ENCODE measurements around the gene SCAMP4.
"Not testable (repeated sequence)": the region's sequence is repeated elsewhere in the genome, so short reads cannot be mapped to it uniquely, and the experiment has no call there.

Gene SCAMP4

DNA sequence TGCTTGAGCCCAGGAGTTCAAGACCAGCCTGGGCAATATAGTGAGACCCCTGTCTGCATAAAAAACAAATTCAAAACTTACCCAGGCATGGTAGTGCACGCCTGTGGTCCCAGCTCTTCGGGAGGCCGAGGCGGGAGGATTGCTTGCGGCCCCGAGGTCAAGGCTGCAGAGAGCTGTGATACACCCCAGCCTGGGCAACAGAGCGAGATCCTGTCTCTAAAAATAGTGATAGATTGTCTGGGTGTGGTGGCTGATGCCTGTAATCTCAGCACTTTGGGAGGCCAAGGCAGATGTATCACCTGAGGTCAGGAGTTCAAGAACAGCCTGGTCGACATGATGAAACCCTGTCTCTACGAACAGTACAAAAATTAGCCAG, 37.9 kb upstream of the SCAMP4 start:
- DNase-seq = no peak

DNA sequence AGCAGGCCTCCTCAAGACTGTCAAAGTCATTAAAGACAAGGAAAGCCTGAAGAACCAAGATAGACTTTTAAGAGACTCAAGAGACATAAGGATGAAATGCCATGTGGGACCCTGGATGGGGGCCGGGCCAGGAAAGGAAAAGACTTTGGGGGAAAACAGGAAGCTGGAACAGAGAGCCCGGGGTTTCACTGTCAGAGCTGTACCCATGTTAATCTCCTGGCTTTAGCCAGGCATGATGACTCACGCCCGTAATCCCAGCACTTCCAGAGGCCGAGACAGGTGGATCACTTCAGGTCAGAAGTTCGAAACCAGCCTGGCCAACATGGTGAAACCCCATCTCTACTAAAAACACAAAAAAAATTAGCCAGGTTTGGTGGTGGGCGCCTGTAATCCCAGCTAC, 36.2 kb upstream of the SCAMP4 start:
- no peak for DNase-seq

DNA sequence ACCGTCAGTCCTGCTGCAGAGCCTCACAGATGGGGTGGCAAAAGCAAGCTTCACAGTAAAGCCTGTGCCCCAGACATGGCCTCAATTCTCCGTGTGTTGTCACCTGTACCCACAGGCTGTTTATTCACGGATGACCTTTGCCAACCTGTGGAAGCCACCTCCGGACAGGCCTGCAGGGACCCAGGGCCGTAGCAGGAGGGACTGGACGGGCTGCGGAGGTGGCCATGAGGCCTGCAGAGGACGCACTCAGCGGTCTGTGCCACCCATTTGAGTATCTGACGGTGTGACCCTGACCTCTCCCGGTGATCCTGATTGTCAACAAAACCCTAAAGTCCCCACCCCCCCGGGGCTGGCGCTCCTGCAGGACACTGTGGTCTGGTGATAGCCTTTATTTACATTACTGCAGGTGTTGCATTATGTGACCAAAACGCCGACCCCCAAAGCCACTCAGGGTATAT, 34.0 kb upstream of the SCAMP4 start:
- no peak for DNase-seq

DNA sequence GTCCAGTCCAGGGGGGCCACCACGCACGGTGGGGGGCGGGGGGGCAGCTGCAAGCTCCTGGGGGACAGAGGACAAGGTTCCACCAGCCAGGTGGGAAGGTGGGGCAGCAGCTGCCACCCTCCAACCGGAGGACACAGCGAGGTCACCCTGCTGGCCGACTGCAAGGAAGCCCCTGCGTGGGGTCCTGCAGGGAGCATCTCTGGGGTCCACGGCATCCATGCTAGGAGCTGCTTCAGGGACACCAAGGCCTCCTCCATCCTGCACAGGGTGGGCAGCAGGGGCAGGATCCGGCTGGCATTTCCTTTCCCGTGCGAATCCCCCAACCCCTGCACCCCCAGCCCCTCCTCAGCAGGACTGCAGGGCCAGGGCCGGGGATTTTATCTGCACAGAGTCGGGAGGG, 33.6 kb upstream of the SCAMP4 start:
- no peak for DNase-seq

DNA sequence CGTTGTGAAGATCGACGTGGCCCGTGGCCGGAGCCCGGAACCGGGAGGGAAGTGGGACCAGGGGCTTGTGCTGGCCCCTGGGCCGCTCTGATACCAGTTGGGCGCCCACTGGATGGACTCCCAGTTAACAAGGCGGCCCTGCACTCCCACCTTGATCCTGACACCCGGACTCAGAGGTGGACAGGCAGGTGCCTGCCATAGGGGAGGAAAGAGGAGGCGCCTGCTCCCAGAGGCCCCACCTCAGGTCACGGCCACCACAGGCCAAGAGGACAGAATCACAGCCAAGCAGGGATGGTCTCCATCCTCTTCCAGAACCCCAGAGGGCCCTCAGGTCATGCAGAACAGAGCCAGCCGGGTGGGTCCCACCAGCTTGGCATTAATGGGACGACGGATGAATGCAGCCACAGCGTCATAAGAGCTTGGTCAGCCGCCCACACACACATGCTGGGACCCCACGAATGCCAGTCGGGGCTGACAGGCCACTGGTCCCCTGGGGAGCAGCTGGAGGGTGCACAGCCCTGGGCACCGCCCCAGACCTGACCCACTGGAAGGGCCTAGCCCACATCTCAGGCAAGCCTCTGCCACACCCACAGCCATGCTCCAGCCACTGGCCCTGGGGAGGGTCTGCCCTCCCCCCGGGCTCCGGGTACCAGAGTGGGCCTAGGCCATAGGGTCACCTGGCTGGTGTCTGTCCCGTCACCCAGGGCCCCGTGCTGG, 32.2 kb upstream of the SCAMP4 start:
- DNase-seq = no peak

DNA sequence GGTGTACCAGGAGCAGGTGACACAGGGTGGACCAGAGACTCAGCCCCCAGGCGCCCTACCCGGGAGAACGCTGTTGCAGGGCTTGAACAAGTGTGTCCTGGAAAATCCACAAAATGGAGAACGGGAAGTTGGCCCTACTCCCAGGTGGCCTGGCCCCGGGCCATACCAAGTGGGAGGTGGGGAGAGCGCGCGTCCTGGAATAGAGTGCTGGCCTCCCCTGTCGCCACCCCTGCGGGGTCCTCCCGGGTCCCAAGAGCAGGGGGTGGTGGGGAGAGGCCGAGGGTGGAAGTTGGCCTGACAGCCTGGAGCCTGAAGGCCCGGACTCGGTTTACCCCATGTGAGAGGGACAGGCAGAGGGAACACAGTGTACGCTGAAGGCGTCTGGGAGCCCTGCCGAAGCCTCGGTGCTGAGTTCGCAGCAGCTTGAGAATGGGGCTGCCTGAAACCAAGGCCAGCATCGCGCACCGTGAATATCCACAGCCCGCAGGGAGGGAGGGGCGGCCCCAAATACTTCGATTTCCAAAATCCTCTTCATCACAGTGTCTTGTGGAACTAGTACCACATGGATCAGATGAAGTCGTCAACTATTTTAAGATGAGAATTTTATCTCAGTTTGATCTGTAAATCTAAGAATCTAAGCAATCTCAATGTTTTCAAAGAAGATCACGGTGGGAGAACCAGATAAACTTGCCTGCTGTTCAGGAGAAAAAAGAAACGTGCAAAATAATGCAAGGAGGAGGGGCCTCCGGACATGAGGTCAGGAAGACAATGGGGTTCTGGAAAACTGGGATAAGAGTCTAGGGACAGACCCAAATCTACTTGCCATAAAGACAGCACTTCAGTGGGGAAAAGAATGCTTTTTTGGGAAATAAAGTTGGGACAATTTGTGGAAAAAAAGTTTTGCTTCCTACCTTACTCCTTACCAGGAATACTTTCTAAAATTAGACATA, 31.4 kb upstream of the SCAMP4 start:
- peak; percentile 82 for DNase-seq

DNA sequence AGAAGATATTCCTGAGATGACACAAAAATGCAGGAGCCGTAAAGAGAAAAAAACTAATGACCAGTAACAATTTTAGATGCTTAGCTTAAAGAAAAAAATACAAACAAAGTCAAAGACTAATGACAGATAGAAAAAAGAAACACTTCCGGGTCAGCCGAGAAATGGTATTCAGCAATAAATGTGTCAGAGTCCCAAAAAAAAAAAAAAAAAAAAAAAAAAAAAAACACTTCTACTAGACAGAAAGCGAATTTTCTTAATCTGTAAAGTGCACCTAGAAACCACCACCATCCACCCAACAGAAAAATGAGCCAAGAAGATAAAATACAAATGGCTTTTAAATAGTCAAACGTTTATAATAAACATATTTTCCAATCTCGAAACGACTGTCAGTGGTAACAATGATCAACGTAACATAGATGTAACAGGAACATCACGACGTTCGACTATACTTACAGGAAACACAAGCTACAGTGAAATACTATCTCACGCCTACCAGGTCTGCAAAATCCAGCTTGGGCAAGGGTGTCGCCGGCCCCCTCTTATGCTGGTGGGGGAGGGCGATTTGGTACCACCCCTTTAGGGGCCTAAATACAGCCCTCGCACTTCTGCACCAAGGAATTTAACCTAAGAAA, 30.5 kb upstream of the SCAMP4 start:
- DNase-seq = peak; percentile 53

DNA sequence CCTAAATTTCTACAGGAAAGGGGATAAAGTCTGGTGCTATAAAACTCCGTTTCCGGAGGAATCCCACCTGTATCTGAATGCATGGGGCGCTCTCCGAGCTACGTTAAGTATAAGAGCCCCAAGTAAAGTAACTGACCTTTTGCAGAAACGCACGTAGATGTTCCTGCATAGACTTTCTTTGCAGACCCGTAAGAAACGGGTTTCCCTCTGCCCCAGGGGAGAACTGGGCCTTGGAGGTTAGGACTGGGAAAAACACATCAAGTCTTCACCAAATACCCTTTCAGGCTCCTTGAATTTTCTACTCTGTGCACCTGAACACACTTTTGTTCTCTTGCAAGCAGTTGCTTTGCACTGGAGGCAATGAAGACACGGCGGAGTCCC, 29.9 kb upstream of the SCAMP4 start:
- DNase-seq = not testable (repeated sequence)

DNA sequence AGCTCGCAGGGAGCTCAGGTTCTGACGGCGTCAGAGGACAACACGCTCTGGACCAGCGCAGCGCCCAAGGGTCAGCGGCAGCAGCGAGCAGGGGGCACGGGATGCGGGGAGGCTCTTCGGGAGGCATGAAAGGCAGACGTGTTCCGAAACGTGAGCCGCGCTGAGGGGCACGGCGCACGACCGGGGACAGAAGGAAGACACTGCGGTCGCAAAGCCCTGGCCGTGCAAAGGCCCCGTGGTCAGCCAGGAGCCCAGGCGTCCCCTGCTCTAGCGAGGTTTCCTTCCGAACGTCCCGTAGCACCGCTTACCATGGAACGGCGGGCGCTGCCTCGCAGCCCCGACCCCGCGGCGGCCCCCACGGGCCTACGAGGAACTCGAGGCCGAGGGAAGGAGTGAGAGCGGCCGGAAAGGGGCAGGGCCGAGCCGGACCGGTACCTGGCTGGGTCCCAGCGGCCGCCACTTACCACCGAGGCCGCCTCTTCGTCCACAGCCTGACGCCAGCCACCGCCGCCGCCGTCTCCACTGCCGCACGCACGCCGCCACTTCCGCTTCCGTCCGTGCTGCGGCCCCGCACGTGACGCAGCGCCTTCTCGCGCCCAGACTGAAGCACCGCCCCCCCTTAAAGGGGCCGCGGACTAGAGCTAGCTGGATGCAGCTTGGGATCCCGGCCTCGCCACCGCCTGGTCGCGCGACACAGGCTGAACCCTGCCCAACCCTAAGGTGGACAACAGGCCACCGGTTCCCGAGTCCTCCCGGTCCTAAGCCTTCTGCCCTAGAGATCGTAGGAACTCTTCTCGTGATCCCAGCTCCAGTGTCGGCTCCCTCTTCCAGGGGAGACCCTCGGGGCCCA, 29.3 kb upstream of the SCAMP4 start:
- peak; percentile 94 for DNase-seq

DNA sequence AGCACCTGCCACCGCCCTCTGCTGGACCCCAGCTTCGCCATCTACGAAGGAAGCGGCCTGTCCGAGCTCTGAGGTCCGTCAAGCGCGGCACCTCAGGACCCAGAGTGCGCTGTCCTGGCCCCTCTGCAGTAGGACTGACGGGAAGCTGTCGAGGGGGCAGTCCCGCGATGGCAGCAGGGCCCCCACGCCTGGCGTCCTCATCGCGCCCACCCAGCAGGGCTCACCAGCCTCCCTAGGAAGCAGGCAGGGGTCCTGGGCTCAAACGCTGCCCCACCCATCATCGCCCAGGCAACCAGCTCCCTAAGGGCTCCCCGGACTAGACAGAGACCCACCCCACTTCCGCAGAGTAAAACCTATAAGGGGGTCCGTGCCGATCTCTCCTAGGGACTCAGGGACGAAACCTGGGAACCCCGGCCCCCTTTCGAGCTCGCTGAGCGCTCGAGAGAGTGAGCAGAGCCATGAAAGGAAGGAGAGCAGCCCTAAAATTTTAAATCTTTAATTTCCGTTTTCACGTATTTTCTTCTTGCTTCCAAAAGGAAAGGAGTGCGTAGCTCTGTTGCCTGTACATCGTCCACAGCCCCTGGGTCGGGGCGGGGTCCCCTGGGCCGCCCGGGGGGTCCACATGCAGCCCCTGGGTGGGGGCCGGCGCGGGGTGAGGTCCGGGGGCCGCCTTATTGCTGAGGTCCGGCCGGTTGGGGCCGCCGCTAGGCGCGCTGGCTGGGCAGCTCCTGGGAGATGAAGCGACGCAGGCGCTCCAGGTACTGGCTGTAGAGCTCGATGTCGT, 28.5 kb upstream of the SCAMP4 start:
- DNase-seq = not testable (repeated sequence)

DNA sequence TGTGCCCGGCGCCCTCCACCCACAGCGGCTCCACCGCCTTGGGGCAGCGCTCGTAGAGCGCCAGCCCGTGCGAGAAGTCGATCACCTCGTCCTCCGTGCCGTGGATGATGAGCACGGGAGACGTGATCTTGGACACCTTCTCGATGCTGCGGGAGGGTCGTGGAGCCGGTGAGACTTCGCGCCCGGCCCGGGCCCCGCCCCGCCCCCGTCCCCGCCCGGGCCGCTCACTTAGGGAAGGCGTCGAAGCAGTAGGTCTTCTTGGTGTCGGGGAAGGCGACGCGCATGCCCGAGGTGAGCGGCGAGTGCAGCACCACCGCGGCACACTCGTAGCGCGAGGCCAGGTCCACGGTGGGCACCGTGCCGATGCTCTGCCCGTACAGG, 27.9 kb upstream of the SCAMP4 start:
- DNase-seq = not testable (repeated sequence)

DNA sequence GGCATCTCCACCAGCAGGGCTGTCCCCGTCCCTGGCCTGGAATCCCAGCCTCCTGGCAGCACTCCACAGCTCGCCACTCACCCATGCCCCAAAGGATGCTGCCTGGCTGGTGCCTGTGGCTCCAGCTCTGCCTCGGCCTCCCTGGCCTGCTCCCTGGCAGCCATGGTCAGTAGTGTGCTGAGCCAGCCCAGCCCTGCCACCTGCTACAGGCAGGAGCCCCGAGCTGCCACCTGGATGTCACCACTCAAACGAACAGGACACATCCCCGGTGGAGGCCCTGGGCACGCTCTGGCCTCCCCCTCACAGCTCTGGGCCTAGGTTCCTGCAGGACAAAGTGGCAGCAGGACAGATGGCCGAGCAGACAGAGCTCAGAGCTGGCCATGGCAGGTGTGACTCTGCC, 26.6 kb upstream of the SCAMP4 start:
- not testable (repeated sequence) for DNase-seq

DNA sequence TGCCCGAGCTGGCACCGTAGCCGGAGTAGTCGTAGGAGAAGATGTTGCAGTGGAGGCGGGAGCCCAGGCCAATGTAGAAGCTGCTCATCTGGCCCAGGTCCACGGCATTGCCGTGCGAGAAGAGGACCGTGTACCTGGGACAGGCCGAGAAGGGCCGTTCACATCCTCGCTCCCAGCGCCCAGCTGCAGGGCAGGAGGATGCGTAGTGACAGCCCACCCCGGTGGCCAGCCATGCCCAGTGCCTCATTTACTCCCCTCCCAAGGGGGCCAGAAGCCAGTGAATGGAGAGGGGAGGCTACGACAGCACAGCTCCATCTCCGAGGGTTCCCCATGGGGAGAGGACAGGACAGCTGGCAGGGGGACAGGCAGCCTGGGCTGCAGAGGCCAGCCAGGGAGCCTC, 25.2 kb upstream of the SCAMP4 start:
- DNase-seq = not testable (repeated sequence)

DNA sequence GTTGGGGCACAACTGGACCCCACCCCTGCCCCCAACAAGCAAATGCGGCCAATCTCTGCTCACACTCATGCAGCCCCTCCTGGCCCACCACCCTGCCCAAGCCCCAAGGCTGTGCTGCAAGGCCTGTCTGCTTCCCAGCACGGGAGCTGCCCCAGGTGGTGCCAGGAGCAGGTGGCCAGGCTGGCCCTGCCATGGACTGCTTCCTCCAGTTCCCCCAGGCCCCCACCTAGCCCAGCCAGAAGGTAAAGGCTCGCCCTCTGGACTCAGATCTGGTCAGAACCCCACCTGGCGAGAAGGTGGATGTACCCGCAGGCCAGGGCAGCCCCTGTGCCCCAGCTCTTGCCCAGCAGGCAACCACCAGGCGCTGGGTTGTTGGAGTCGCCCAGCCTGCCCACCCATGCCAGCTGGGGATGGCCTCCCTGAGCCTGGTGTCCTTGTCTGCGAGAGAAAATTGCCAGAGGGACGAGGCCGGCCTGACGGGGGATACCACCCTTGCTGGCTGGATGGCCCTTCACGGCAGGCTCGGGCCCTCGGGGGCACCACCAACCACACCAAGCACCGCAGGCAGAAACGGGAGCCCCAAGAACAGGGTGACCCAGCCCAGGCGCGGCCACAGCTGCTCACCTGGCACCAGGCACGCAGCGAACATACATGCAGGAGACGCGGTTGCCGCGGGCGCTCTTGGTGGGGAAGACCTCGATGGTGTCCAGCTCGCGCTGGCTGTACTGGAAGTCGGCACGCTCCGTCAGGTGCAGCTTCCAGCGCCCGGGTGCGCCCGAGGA, 24.4 kb upstream of the SCAMP4 start:
- DNase-seq = no peak

DNA sequence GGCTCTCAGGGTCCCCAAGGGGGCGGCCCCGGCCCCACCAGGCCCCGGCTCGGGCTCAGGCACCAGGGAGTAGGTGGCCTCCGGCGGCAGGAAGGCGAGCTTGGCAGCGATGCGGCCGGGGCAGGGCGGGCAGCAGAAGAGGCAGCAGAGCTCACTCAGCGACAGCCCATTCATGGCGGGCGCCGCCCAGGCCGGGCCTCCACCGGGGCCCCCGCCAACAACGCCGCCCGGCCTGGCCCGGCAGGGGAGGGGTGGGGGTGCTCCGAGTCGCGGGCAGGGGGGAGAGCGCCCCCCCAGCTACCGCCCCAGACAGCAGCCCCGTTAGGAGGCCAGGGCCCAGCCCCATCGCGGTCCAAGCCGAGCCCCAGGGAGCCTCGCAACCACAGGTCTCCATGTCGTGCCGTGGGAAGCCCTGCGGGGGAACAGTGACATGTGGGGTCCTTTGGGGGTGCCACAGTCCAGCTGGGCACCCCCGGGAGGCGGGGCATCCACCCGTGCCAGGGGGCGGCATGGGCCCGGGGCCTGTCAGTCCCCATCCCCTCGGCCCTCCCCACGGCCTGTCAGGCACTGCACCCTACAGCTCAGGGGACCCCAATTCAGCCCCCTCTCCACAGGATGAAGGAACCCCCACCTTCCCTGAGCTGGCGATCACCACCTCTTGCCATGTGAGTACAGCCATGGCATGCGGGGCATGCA, 23.7 kb upstream of the SCAMP4 start:
- not testable (repeated sequence) for DNase-seq

DNA sequence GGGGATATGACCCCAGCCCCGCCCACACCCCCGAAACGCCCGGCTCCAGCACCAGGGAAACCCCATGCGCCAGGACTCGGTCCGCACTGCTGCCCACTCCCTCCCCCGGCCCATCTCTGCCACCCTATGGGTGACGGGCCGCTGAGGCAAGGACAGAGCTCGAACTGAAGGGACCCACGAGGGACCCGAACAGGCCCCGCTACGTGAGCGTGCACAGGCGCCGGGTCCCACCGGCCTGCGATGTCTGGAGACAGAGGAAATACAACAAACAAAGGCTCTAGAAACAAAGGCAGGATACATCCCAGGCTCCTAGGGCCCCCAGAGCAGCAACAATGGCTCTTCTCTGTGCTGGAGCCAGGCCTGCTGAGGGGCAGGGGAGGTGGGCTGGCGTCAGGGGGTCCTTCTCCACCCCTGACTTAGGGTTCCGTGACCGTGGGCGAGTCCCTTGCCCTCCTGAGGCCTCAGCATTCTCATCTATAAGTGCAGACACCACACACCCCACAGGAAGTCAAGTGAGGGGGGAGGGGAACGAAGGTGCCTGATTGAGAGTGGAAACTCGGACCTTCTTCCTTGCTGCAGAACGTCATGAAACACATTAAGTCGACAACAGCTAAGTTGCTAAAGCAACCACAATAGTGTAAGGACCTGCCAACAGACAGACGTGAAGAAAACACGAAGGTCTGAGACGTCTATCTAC, 23.0 kb upstream of the SCAMP4 start:
- no peak for DNase-seq

DNA sequence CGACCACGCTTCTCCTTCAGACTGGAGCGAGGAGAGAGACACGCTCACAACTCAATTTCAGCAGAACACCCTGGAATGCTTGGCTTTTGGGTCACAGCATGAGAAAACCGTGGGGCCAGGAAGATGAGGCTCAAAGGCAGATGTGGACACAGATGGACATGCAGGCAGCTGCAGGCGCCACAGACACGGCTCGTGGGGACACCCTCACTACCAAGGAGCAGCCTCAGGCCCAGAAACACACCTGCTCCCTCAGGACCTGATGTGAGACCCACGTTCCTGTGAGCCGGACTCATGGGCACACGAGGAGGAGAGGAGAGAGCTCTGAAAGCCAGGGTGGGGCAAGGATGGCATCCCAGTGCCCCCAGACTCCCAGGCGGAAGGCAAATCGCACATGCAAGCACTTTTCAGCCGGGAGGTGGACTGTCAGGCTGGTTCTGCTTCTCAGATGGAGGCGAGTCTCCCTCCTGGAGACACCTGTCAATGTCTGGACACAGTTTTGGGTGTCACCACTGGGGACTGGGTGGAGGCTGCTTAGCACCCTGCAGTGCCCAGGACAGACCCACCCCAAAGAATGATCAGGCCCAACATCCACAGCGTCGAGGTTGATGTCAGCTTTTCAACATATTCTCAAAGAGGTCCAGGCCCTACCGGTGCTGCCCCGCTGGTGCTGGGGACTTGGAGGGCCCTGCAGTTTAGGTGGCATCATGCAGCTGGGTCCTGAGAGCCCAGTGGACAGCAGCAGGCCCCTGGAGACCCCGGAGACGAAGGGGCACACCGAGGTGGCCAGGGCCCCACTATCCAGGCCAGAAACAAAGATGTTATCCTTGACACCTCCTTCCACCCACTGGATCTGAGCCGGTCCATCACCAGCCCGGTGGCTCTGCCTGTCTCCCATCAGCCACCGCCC, 22.2 kb upstream of the SCAMP4 start:
- no peak for DNase-seq

DNA sequence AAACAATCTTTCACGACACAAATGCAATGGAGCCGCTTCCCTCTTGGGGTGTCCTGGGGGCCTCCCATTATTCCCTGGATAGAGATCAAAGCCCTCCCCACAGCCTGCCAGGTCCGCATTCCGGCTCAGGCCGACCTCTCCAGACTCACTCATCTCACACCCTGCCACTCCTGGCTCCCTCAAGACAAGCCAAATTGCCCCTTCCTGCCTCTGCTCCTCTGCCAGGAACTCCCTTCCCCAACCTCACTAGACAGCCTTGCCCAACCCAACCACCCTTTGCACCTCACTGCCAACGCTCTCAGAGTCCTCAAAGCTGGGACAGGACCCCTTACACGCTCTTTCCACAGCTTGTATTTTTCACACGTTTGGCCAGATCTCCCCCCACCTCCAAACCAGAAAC, 21.4 kb upstream of the SCAMP4 start:
- DNase-seq = no peak

DNA sequence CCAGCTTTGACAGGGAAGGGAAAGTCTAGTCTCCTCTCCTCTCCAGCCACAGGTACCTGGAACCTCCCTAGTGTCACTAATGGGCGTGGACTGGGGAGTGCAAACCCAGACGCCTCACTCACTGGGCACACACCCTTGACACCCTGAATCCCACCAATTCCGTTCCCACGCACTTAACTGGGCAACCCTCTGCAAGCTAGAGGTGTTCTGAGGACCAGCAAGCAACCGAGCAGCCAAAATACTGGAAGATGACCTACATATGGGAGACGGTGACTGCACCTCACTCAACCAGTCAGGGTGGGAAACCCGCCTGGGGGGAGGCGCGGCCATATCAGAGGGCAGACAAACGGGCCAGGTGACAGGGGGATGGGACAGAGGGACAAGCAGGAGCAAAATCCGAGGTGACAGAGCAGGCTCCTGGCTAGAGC, 20.9 kb upstream of the SCAMP4 start:
- no peak for DNase-seq

Measured in NCI-H2029 (cell line).